Frontal cortex (tissue), 4 donors: ENCODE results near the gene SLC8A3. TPM values are rescaled to one million over a fixed set of nuclear protein-coding genes. Genes with fewer than 3 reads are reported as not detected.

Experiments
- DNase-seq, 2 donors: peaks; one replicate each; pipeline ENCODE4 v3.0.0; 2012; ENCODE audit warnings: low spot score in 2 of 2
- FAIRE-seq: peaks from 2 replicates; lab custom pipeline; 2012; peaks lifted over from hg19 to GRCh38; lab: Jason Lieb, UNC
- total RNA-seq: library from RNA; depleted of rRNA; stranded (reverse); fragments of >200 nt; gene quantifications from one replicate; pipeline ENCODE4 v1.2.3, GENCODE V29; 2014
- donor health status: control.
- donor health status: control.
- donor health status: control.

SLC8A3 gene
- total RNA-seq, 1 donor from 2014 or later, result 43.6 TPM

DNA sequence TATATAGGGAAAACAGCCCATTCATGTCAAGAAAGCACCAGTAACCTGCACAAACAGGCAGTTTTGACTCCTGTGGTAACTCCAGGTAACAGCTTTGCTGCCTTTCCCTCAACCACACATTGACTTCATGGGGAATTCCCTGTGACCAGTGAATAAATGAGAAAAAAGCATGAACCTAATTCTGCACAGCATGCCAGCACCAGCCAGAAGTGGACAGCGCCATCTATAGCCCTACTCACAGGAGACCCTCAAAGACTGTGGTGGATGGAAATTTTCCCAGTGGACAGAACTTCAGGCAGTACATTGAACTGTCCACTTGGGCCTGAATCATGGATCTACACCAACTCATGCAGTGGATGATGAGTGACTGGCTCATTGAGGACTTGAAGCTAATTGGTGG, 152.1 kb downstream of the SLC8A3 start:
- FAIRE-seq (no peak), DNase-seq (no peak)

DNA sequence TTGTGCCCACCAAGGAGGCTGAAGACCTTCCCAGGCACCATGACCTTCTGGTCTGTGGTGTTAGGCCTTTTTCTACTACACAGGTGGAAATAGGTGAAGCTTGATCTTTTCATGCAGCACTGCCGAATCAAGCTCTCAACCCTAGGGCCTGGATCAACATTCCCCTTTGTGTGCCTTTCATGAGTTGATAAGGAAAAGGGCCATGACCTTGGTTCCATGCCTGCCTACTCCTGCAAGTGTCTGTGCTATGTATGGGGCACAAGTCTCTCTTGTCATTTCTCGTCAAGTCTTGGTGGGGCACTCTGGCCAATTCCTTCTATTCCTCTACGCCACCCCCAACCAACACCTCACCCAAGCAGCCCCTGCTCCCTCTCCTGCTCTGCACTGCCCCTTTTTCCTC, 154.5 kb downstream of the SLC8A3 start:
- DNase-seq (no peak), FAIRE-seq (no peak)

DNA sequence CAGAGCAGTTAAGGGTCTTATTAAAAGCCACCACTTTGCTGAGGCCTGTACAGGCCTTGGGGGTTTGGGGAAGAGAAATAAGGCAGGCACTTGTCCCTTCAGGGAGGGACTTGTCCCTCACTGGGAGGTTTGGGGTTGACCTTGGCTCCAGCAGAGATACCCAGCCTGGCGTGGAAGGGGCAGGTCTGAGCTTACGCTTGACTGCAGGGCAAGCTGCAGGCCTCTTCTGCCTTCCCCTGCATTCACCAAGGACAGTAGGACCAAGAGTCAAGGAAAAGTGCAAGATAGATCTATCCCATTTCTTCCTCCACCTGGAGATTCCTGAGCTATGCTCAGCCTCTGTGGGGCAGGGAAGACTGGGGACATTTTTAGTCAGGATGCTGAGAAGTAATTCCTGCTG, 155.2 kb downstream of the SLC8A3 start:
- FAIRE-seq, result no peak
- DNase-seq, result no peak

GRCh38 chr14:70033116-70033515, 155.6 kb downstream of the SLC8A3 start:
- FAIRE-seq (no peak), DNase-seq (no peak)

- FAIRE-seq (no peak), DNase-seq (no peak)
Observed at GRCh38 chr14:70032447-70032846, 156.3 kb downstream of the SLC8A3 start.

DNA sequence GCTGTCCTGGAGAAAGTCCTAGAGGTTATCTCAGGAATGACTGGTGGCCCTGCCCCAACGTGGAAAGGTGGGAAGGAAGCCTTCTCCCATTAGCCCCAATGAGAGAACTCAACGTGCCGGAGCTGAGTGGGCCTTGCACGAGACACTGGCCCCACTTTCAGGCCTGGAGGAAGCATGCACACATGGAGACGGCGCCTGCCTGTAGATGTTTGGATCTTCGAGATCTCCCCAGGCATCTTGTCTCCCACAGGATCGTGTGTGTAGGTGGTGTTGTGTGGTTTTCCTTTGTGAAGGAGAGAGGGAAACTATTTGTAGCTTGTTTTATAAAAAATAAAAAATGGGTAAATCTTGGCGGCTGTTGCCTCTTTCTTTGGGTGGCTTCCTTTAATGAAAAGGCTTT, 156.7 kb downstream of the SLC8A3 start:
- no peak for DNase-seq
- FAIRE-seq, result no peak

DNA sequence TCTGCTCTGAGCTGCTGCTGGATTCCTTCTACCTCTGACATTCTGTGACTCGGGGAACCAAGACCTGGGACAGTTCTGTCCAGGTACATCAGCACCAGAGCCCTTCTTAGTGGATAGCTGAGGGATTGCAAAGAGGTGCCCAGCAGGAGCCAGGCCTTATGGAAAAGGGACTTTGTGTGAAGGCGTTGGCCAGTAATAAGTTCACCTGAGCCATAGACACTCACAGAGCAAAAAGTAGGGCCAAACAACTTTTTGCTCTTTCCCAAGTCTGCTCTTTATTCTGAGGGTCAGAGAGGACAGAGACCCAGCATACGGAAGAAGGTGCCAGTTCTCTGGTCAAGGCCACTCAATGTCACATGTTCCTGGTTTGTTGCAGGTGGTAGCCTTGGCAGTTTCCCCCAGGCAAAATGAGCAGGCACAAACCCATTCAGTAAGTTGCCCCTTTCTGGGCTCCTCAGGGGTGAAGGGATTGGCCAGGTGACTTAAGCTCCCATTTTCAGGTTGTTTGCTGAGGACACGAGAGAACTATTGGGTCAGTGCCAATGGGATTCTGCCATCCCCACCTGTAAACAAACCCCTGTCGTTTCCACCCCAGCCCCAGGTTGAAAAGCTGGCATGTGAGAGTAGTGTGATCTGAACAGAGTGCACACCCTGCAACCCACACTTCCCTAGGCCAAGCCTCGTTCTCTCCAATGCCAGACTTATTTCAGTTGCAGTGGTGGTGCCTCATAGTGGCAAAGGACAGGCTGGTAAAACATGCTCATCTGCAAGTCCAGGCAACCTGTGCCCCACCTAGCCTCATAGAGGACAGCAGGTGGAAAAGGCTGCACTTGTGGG, 159.2 kb downstream of the SLC8A3 start:
- DNase-seq (no peak), FAIRE-seq (no peak)

GRCh38 chr14:70027785-70028428, 160.8 kb downstream of the SLC8A3 start:
- DNase-seq, result peak; percentile 37 to 76
- no peak for FAIRE-seq

DNA sequence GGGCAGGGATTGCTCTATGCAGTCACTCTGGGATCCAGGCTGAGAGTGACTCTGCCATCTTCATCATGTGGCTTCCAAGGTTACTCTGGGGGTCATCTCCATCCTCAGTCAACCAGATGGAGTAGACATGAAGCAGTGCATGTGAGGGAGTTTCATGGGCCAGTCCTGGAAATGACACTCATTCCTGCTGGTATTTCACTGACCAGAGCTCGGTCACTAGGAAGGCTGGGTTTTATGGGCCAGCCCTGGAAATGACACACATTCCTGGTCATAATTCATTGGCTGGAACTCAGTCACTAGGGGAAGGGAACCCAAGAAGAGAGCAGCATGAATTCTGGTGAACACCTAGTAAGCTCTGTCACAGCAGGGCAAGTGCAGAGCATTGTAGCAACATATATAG, 164.9 kb downstream of the SLC8A3 start:
- FAIRE-seq (no peak), DNase-seq (no peak)

- FAIRE-seq, result no peak
- DNase-seq, result no peak
Observed at GRCh38 chr14:70022771-70023445, 165.8 kb downstream of the SLC8A3 start.

DNA sequence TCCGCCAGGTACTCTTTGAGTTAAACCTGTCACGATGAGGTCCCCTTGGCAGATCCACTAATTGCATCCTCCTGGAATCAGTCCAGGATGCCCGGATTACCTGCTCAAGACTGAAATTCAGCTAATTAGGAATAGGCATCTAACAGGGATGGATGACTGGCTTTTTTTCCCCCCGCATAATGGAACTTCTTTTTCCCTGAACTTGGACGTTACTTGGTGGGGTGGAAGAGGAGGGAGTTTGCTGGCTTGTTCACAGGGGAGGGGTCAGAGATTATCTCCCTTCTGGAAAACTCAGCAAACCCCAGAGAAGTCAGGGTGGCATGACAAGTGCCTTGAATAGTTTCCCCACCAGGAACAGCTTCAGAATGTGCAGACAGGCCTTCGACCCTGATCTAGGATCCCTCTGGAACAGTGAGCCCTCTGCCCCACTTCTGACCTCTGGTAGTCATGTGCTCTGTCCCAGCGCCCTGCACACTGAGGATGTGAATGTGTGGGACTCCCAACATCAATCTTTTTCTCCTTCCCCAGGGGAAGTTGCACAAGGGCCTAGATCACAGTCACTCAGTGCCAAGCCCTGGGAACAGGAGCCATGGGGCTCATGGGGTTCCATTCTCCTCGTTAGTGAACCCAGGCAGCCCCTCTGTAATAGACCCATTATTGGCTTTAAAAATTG, 167.1 kb downstream of the SLC8A3 start:
- DNase-seq (no peak), FAIRE-seq (no peak)

- DNase-seq (peak; percentile 14 to 38), FAIRE-seq (no peak)
Observed at GRCh38 chr14:70020352-70021170, 168.2 kb downstream of the SLC8A3 start.

GRCh38 chr14:70019695-70020094, 169.1 kb downstream of the SLC8A3 start:
- no peak for FAIRE-seq
- no peak for DNase-seq

DNA sequence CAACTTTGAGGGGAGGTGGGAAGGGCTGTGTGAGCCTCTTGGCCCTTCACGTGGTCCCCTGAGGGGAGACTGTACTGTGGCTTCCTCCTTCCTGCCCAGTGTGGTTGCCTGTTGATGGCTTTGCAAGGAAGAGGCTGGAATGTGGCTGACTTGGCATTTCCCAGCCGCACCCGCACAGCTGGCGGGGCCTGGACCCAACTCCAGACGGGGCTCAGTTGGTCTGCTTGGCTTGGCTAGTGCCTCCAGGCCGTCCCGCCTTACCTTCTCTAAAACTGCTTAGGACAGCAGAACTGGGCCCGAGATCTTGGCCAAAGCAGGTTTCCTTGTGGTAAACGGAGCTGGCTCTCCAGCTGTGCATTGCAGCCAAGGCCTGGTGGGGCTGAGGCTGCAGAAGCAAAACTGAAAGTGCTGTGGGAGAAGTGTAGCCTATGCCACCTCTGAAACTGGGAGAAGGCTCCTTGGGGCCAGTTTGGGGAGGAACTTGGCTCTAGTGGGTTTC, 170.0 kb downstream of the SLC8A3 start:
- FAIRE-seq (no peak), DNase-seq (no peak)

DNA sequence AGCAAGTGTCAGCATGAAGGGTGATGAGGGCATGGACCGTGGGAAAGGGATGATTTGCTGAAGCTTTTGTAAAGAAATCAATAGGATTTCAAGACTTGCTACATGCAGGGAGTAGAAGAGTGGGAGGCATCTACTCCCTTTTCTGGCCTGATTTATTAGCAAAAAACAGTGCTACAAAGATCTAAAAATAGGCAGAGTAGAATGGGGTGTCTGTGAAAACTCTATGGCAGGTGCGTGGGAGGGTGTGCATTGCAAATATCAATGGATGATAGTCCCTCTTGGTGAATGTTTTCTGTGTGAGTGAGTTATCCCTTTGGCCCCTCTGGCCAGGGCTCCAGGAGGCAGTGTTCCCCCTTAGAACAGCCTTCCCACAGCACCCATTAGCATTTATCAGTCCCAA, 170.5 kb downstream of the SLC8A3 start:
- FAIRE-seq (no peak), DNase-seq (peak in 1 of 2 donors; percentile 25)

GRCh38 chr14:70014406-70015095, 174.2 kb downstream of the SLC8A3 start:
- DNase-seq, result no peak
- FAIRE-seq, result no peak

DNA sequence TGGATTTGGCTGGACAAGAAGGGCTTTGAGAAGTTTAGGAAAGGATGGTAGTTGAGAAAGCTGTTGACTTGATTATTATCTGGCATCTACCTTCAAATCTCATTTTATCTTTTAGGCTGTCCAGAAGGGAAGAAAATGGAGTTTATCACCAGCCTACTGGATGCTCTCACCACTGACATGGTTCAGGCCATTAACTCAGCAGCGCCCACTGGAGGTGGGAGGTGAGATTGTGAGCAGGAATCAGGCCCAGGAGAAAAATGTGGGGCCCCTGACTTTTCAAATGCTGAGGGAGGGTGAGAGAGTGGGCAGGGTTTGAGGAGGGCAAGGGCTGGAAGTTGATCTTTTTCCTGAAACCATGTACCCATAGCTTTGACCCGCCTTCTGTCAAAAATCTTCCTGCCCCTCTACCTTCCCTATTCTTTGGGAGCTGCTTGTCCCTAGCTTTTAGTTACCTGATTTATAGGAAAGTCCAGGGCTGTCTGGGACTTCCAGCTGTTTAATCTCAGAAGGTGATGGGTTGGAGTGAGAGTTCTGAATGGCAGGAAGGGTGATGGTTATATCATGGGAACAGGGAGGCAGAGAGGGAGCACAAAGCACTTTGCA, 175.4 kb downstream of the SLC8A3 start:
- FAIRE-seq (no peak), DNase-seq (no peak)

GRCh38 chr14:70011708-70012107, 177.0 kb downstream of the SLC8A3 start:
- FAIRE-seq, result no peak

More at GRCh38 chr14:70011708-70012107, 177.0 kb downstream of the SLC8A3 start:
- no peak for DNase-seq
